GM10266 (cell line): ENCODE results near the gene CGREF1.
"Not testable (repeated sequence)": the region's sequence is repeated elsewhere in the genome, so short reads cannot be mapped to it uniquely, and the experiment has no call there.

Experiments used
- DNase-seq: peaks from one replicate; pipeline ENCODE4 v3.0.0; 2012; ENCODE audit errors: extremely low spot score
- CTCF ChIP-seq: IDR thresholded peaks from 2 replicates; pipeline ENCODE4 v1.5.1; 2012; ENCODE audit warnings: mild to moderate bottlenecking, low read depth; ENCODE audit not compliant: control insufficient read depth, insufficient read depth; ENCODE audit errors: missing control alignments

Gene CGREF1

GRCh38 chr2:27121906-27122305 lies 3.0 kb upstream of the CGREF1 start:
- no peak for DNase-seq
- TF ChIP-seq CTCF: no peak

- DNase-seq: not testable (repeated sequence)
Observed at GRCh38 chr2:27119330-27119670, 372 bp upstream of the CGREF1 start.

- no peak for DNase-seq
- TF ChIP-seq CTCF: no peak
Observed at GRCh38 chr2:27117995-27118524, 868 bp downstream of the CGREF1 start.

GRCh38 chr2:27115519-27115918 lies 3.4 kb downstream of the CGREF1 start:
- no peak for DNase-seq
- TF ChIP-seq CTCF: no peak

GRCh38 chr2:27111392-27112078 lies 7.4 kb downstream of the CGREF1 start:
- DNase-seq: not testable (repeated sequence)

- not testable (repeated sequence) for DNase-seq
Observed at GRCh38 chr2:27110603-27111352, 8.2 kb downstream of the CGREF1 start.

GRCh38 chr2:27109083-27109482 lies 9.8 kb downstream of the CGREF1 start:
- no peak for TF ChIP-seq CTCF
- DNase-seq: no peak

GRCh38 chr2:27108221-27108620 lies 10.7 kb downstream of the CGREF1 start:
- no peak for TF ChIP-seq CTCF
- DNase-seq: no peak

- TF ChIP-seq CTCF: no peak
- no peak for DNase-seq
Observed at GRCh38 chr2:27105981-27106380, 12.9 kb downstream of the CGREF1 start.
